Measurements from ENCODE around the gene UMODL1.

GRCh38 chr21:42174173-42174572, 103.1 kb downstream of the UMODL1 start:
- TF ChIP-seq EZH2 (IDR thresholded peaks at IDR 0.05; ENCODE audit: low read depth) (no peak), CTCF (conservative IDR thresholded peaks at IDR 0.05) (no peak)
